Measurements from ENCODE around the gene FETUB.

The FETUB gene

DNA sequence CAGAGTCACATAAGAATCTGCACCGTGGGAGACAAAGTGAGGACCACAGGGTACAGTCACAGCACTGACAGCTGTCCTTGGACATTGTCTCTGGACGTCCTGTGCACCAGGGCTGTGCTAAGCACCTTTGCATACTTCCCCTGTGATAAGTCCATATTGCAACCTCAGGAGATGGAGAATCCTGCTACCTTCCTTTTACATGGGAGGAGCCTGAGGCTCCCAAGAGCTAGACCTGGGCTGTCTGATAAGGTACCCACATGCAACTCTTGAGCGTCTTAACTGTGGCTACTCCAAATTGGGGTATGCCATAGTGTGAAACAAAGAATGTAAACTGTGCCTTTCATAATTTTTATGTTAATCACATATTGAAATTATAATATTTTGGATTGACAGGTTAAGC lies 2.5 kb upstream of the FETUB start:
- H3K27me3 ChIP-seq (ENCODE audit: insufficient read depth, low read length, poor library complexity): peaks cover 28% of the 10 kb centered on the region
- no peaks in the 10 kb centered on the region for H3K9me3 ChIP-seq (ENCODE audit: insufficient read depth, low read length, severe bottlenecking)
- no peaks in the 10 kb centered on the region for H3K4me1 ChIP-seq (ENCODE audit: insufficient read depth, low read length)
- ATAC-seq (ENCODE audit: insufficient read depth, low read depth) (no peak), DNase-seq (no peak)
- no peaks in the 10 kb centered on the region for H4K20me1 ChIP-seq (ENCODE audit: insufficient read depth, low read length)
- no peak for TF ChIP-seq EZH2 (IDR thresholded peaks at IDR 0.05; ENCODE audit: borderline replicate concordance, low read depth, low read length, severe bottlenecking)
- TF ChIP-seq, protein P1, sequence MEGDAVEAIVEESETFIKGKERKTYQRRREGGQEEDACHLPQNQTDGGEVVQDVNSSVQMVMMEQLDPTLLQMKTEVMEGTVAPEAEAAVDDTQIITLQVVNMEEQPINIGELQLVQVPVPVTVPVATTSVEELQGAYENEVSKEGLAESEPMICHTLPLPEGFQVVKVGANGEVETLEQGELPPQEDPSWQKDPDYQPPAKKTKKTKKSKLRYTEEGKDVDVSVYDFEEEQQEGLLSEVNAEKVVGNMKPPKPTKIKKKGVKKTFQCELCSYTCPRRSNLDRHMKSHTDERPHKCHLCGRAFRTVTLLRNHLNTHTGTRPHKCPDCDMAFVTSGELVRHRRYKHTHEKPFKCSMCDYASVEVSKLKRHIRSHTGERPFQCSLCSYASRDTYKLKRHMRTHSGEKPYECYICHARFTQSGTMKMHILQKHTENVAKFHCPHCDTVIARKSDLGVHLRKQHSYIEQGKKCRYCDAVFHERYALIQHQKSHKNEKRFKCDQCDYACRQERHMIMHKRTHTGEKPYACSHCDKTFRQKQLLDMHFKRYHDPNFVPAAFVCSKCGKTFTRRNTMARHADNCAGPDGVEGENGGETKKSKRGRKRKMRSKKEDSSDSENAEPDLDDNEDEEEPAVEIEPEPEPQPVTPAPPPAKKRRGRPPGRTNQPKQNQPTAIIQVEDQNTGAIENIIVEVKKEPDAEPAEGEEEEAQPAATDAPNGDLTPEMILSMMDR (IDR thresholded peaks at IDR 0.05; ENCODE audit: borderline replicate concordance, extremely low read depth, low read length, poor library complexity, severe bottlenecking): no peak
- H3K4me3 ChIP-seq (ENCODE audit: low read depth in 1 of 2, low read length in 2 of 2): no peak overlapping the region
- H3K9ac ChIP-seq (ENCODE audit: low read depth, low read length): no peak overlapping the region
- no peaks in the 10 kb centered on the region for H3K36me3 ChIP-seq (ENCODE audit: insufficient read depth, low read length)
- H3K4me2 ChIP-seq (ENCODE audit: insufficient read depth, low read length): no peak overlapping the region
- H3K79me2 ChIP-seq (ENCODE audit: insufficient read depth, low read length): no peaks in the 10 kb centered on the region
- no peak overlapping the region for H3K27ac ChIP-seq (ENCODE audit: low read length)
- no peak overlapping the region for H2AFZ ChIP-seq (ENCODE audit: low read depth, low read length)

DNA sequence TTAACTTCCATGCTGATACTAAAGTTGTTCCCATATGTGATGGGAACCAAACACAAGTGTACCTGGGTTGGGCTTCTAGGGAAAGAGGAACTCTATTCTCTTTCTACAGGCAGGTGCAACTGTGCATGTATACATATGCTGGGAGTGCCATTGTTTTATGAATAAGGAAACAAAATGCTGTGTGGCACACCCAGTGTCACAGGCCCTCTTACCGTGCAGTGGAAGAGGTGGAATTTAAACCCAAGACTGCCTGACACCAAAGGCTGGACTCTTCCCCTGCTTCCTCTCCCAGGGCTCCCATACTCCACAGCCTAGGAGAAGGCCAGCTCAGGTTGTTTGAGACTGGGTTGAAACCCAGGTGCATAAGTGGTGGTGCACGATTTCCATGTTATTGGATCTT lies 1.9 kb upstream of the FETUB start:
- no peaks in the 10 kb centered on the region for H4K20me1 ChIP-seq (ENCODE audit: insufficient read depth, low read length)
- TF ChIP-seq, protein P1 (IDR thresholded peaks at IDR 0.05; ENCODE audit: borderline replicate concordance, extremely low read depth, low read length, poor library complexity, severe bottlenecking): no peak
- TF ChIP-seq EZH2 (IDR thresholded peaks at IDR 0.05; ENCODE audit: borderline replicate concordance, low read depth, low read length, severe bottlenecking): no peak
- ATAC-seq (ENCODE audit: insufficient read depth, low read depth) (no peak), DNase-seq (no peak)
- no peak overlapping the region for H3K4me2 ChIP-seq (ENCODE audit: insufficient read depth, low read length)
- H3K9me3 ChIP-seq (ENCODE audit: insufficient read depth, low read length, severe bottlenecking): no peaks in the 10 kb centered on the region
- H3K4me3 ChIP-seq (ENCODE audit: low read depth in 1 of 2, low read length in 2 of 2): no peak overlapping the region
- no peaks in the 10 kb centered on the region for H3K36me3 ChIP-seq (ENCODE audit: insufficient read depth, low read length)
- H3K79me2 ChIP-seq (ENCODE audit: insufficient read depth, low read length): no peaks in the 10 kb centered on the region
- H2AFZ ChIP-seq (ENCODE audit: low read depth, low read length): no peak overlapping the region
- no peaks in the 10 kb centered on the region for H3K4me1 ChIP-seq (ENCODE audit: insufficient read depth, low read length)
- H3K27me3 ChIP-seq (ENCODE audit: insufficient read depth, low read length, poor library complexity): peaks cover 31% of the 10 kb centered on the region
- no peak overlapping the region for H3K9ac ChIP-seq (ENCODE audit: low read depth, low read length)
- no peak overlapping the region for H3K27ac ChIP-seq (ENCODE audit: low read length)

DNA sequence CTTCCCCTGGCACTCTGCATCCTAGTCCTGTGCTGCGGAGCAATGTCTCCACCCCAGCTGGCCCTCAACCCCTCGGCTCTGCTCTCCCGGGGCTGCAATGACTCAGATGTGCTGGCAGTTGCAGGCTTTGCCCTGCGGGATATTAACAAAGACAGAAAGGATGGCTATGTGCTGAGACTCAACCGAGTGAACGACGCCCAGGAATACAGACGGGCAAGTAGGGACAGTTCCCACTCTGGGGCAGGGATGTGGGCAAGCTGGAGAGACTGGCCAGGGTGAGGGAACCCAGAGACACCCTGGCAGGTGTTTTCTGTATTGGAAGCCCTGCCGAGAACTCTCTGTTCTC lies 247 bp downstream of the FETUB start:
- H4K20me1 ChIP-seq (ENCODE audit: insufficient read depth, low read length): no peaks in the 10 kb centered on the region
- no peaks in the 10 kb centered on the region for H3K79me2 ChIP-seq (ENCODE audit: insufficient read depth, low read length)
- no peaks in the 10 kb centered on the region for H3K4me1 ChIP-seq (ENCODE audit: insufficient read depth, low read length)
- H3K4me3 ChIP-seq (ENCODE audit: low read depth in 1 of 2, low read length in 2 of 2): no peak overlapping the region
- ATAC-seq (ENCODE audit: insufficient read depth, low read depth): no peak
- no peak overlapping the region for H3K4me2 ChIP-seq (ENCODE audit: insufficient read depth, low read length)
- no peaks in the 10 kb centered on the region for H3K36me3 ChIP-seq (ENCODE audit: insufficient read depth, low read length)
- H2AFZ ChIP-seq (ENCODE audit: low read depth, low read length): no peak overlapping the region
- H3K27ac ChIP-seq (ENCODE audit: low read length): no peak overlapping the region
- no peak for DNase-seq
- H3K9ac ChIP-seq (ENCODE audit: low read depth, low read length): no peak overlapping the region
- H3K27me3 ChIP-seq (ENCODE audit: insufficient read depth, low read length, poor library complexity): peaks cover 35% of the 10 kb centered on the region
- TF ChIP-seq, protein P1 (IDR thresholded peaks at IDR 0.05; ENCODE audit: borderline replicate concordance, extremely low read depth, low read length, poor library complexity, severe bottlenecking): no peak
- no peak for TF ChIP-seq EZH2 (IDR thresholded peaks at IDR 0.05; ENCODE audit: borderline replicate concordance, low read depth, low read length, severe bottlenecking)
- no peaks in the 10 kb centered on the region for H3K9me3 ChIP-seq (ENCODE audit: insufficient read depth, low read length, severe bottlenecking)

DNA sequence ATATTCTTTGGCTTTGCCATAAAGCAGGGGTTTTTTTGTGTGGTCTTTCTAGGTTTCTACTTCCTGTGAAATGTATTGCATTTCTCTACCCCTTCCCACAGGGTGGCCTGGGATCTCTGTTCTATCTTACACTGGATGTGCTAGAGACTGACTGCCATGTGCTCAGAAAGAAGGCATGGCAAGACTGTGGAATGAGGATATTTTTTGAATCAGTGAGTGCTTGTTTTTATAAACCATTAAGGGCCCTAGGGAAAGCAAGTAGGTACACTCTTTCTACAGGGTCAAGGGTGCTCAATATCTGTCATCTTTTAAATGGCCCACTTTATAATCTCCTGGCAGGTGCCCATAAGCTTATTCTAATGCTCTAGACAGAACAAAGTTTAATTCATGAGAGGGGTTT lies 730 bp downstream of the FETUB start:
- Histone ChIP-seq H3K4me3 (ENCODE audit: low read depth in 1 of 2, low read length in 2 of 2) (no peak overlapping the region), H3K79me2 (ENCODE audit: insufficient read depth, low read length) (no peaks in the 10 kb centered on the region), H3K27me3 (ENCODE audit: insufficient read depth, low read length, poor library complexity) (peaks cover 31% of the 10 kb centered on the region), H3K36me3 (ENCODE audit: insufficient read depth, low read length) (no peaks in the 10 kb centered on the region), H3K9me3 (ENCODE audit: insufficient read depth, low read length, severe bottlenecking) (no peaks in the 10 kb centered on the region), H3K9ac (ENCODE audit: low read depth, low read length) (no peak overlapping the region), H3K27ac (ENCODE audit: low read length) (no peak overlapping the region), H3K4me1 (ENCODE audit: insufficient read depth, low read length) (no peaks in the 10 kb centered on the region), H4K20me1 (ENCODE audit: insufficient read depth, low read length) (no peaks in the 10 kb centered on the region), H2AFZ (ENCODE audit: low read depth, low read length) (no peak overlapping the region), H3K4me2 (ENCODE audit: insufficient read depth, low read length) (no peak overlapping the region)
- no peak for DNase-seq
- ATAC-seq (ENCODE audit: insufficient read depth, low read depth): no peak
- TF ChIP-seq EZH2 (IDR thresholded peaks at IDR 0.05; ENCODE audit: borderline replicate concordance, low read depth, low read length, severe bottlenecking): no peak
- TF ChIP-seq, protein P1 (IDR thresholded peaks at IDR 0.05; ENCODE audit: borderline replicate concordance, extremely low read depth, low read length, poor library complexity, severe bottlenecking): no peak

Measured in DND-41 (cell line).